ENCODE results near the gene SEMA4D. TPM values are rescaled to one million over a fixed set of nuclear protein-coding genes. Genes with fewer than 3 reads are reported as not detected.

SEMA4D gene
- total RNA-seq, 4 donors from 2014 or later, result 23.6 to 77.0 (median 41.3) TPM

DNA sequence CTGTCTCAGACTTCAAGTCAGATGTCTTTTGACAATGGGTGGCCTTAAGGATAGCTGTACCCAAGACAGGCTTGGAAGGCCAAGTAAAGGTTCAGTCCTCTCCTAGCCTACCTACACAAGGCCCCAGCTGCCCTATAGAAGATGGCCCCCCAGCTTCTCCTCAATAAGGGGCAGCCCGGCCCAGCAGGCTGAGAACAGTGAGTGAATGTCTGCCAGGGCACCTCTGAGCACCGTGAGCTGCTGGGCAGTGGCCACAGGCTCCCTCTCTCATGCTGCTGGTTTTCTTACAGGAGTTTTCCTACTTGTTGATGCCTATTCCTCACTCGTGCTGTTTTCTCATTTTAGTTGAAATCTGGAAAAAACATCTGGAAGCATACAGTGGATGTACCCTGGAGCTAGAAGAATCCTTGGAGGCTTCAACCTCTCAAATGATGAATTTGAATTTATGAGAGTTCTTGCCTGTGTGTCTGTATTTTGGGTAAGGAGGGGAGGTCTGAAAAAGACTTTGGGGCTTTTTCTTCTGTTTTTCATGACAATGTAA lies 139.5 kb downstream of the SEMA4D start:
- peaks cover 30 to 42% of the 10 kb centered on the region in 2 donors for H3K4me1 ChIP-seq
- H3K9me3 ChIP-seq, result no peaks in the 10 kb centered on the region
- ATAC-seq (peak in 1 of 2 donors; percentile 7), DNase-seq (no peak)
- in situ Hi-C loops (cut with MboI; ENCODE audit: low sequenced_read_pairs in 4 of 4), result no loop called here
- TF ChIP-seq, protein P1, sequence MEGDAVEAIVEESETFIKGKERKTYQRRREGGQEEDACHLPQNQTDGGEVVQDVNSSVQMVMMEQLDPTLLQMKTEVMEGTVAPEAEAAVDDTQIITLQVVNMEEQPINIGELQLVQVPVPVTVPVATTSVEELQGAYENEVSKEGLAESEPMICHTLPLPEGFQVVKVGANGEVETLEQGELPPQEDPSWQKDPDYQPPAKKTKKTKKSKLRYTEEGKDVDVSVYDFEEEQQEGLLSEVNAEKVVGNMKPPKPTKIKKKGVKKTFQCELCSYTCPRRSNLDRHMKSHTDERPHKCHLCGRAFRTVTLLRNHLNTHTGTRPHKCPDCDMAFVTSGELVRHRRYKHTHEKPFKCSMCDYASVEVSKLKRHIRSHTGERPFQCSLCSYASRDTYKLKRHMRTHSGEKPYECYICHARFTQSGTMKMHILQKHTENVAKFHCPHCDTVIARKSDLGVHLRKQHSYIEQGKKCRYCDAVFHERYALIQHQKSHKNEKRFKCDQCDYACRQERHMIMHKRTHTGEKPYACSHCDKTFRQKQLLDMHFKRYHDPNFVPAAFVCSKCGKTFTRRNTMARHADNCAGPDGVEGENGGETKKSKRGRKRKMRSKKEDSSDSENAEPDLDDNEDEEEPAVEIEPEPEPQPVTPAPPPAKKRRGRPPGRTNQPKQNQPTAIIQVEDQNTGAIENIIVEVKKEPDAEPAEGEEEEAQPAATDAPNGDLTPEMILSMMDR (IDR thresholded peaks at IDR 0.05 in 4 of 5, conservative IDR thresholded peaks at IDR 0.05 in 1 of 5), result no peak
- no peak for TF ChIP-seq POLR2A (IDR thresholded peaks at IDR 0.05)
- peaks cover 0 to 75% of the 10 kb centered on the region in 2 donors for H3K36me3 ChIP-seq
- H3K27ac ChIP-seq, result peak overlapping the region; percentile 68 to 87 (median 78)
- intact Hi-C loops (cut with DNase I; ENCODE audit: low total_unique reads), result no loop called here
- no peaks in the 10 kb centered on the region for H3K27me3 ChIP-seq
- H3K4me3 ChIP-seq, result no peak overlapping the region

DNA sequence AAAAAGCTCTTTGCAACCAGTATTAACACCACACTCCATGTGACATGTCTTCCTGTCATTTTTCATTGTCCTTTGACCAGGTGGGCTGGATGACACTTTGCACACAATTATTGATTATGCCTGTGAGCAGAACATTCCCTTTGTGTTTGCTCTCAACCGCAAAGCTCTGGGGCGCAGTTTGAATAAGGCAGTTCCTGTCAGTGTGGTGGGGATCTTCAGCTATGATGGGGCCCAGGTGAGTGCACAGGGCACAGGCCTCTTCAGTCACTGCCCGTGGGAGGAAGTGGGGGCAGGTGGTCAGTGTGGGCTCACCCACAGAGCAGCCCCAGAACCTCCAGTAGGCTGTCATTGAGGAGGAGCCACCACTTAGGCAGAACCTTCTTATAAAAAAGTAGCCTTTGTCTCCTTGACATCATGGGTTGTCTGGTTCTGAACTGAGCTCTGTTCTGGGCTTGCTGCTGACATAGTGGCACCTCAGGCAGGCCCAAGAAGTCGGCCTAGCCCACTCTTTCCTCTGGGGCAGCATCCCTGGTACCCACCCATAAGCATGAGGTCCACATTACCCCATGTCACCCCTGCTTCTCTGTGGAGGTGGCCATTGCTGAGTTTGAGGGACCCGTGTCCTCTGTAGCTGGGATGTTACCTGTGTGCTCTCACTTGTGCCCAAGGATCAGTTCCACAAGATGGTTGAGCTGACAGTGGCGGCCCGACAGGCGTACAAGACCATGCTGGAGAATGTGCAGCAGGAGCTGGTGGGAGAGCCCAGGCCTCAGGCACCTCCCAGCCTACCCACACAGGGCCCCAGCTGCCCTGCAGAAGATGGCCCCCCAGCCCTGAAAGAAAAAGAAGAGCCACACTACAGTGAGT lies 140.3 kb downstream of the SEMA4D start:
- H3K9me3 ChIP-seq, result no peaks in the 10 kb centered on the region
- H3K27ac ChIP-seq, result peak overlapping the region in 3 of 4 donors; percentile 75 to 87 (median 80)
- H3K27me3 ChIP-seq, result no peaks in the 10 kb centered on the region
- in situ Hi-C loops (cut with MboI; ENCODE audit: low sequenced_read_pairs in 4 of 4) (no loop called here), intact Hi-C loops (cut with DNase I; ENCODE audit: low total_unique reads) (no loop called here)
- peaks cover 0 to 80% of the 10 kb centered on the region in 2 donors for H3K36me3 ChIP-seq
- no peak overlapping the region for H3K4me3 ChIP-seq
- TF ChIP-seq, protein P1 (IDR thresholded peaks at IDR 0.05 in 4 of 5, conservative IDR thresholded peaks at IDR 0.05 in 1 of 5), result no peak
- no peak for TF ChIP-seq POLR2A (IDR thresholded peaks at IDR 0.05)
- ATAC-seq (no peak), DNase-seq (no peak)
- H3K4me1 ChIP-seq, result peaks cover 39 to 50% of the 10 kb centered on the region in 2 donors

DNA sequence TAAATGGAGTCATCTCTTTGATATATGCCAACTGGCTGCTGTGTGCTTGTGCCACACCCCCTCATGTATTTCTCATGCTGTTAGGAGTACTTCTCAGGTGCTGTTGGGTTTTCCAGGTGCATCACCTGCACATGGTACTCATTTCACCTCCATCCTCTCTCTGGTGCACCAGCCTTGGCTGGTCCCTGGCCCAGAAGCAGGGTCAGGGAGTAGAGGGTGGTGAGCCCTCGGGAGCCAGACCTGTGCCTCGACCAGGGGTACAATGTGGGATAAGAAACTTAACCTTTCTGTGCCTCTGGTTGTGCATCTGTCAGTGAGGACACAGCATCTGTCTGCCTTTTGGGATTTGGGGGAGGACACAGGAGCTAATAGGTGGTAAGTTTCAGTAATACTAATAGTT lies 141.1 kb downstream of the SEMA4D start:
- TF ChIP-seq, protein P1 (IDR thresholded peaks at IDR 0.05 in 4 of 5, conservative IDR thresholded peaks at IDR 0.05 in 1 of 5), result no peak
- TF ChIP-seq POLR2A (IDR thresholded peaks at IDR 0.05), result no peak
- no peak for DNase-seq
- Histone ChIP-seq H3K27ac (no peak overlapping the region), H3K4me1 (peaks cover 46 to 58% of the 10 kb centered on the region in 2 donors), H3K36me3 (peaks cover 0 to 78% of the 10 kb centered on the region in 2 donors), H3K27me3 (no peaks in the 10 kb centered on the region), H3K4me3 (no peak overlapping the region), H3K9me3 (no peaks in the 10 kb centered on the region)
- intact Hi-C loops (cut with DNase I; ENCODE audit: low total_unique reads), result no loop called here
- ATAC-seq, result no peak
- in situ Hi-C loops (cut with MboI; ENCODE audit: low sequenced_read_pairs in 4 of 4), result no loop called here

DNA sequence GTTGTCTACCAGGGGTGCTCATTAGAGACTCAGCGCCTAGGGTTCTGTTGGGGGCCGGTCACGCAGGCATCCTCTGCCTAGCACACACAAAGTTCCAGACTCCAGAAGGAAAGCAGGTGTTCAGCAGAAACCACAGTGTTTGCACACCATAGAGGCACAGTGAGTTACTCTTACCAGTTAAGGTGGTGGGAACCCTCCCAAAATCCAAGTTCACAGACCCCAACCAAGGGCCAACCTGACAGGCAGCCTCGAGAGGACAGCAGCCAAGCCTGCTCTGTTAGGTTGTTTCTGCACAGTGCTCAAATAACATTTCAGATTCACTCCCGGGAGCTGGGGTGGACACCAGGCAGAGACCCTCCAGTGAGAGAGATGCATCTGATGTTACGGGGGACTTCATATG lies 143.4 kb downstream of the SEMA4D start:
- Histone ChIP-seq H3K27ac (peak overlapping the region; percentile 48 to 85 (median 77)), H3K27me3 (no peaks in the 10 kb centered on the region), H3K9me3 (no peaks in the 10 kb centered on the region), H3K4me3 (no peak overlapping the region), H3K4me1 (peaks cover 38 to 42% of the 10 kb centered on the region in 2 donors), H3K36me3 (peaks cover 0 to 89% of the 10 kb centered on the region in 2 donors)
- ATAC-seq (no peak), DNase-seq (no peak)
- TF ChIP-seq, protein P1 (IDR thresholded peaks at IDR 0.05 in 4 of 5, conservative IDR thresholded peaks at IDR 0.05 in 1 of 5), result no peak
- TF ChIP-seq POLR2A (IDR thresholded peaks at IDR 0.05), result no peak
- in situ Hi-C loops (cut with MboI; ENCODE audit: low sequenced_read_pairs in 4 of 4) (no loop called here), intact Hi-C loops (cut with DNase I; ENCODE audit: low total_unique reads) (loop anchor here (5.0 kb wide), 1 partner anchor 37 kb away; the partner anchor contains the start of gene SECISBP2)

Data from gastrocnemius medialis (tissue), 4 donors.